WTC11 (cell line): Measurements from ENCODE around the gene MYLK2. TPM values are rescaled to one million over a fixed set of nuclear protein-coding genes. Genes with fewer than 3 reads are reported as not detected.

Experiments
- ATAC-seq: fragments of 200-7000 bp; cut with Tn5 transposase; 2 replicates; pipeline ENCODE4 v1.10.0; 2021; ENCODE audit warnings: mild to moderate bottlenecking, moderate library complexity
- CTCF ChIA-PET: fragments of 300-600 bp; sonication (Branson Sonifier 250); formaldehyde crosslinking; loops from one replicate; lab custom pipeline; 2021; ENCODE audit warnings: antibody characterized with exemption; lab: Charles Lee
- POLR2A ChIA-PET: fragments of 350-600 bp; sonication (Branson Sonifier 250); formaldehyde crosslinking; loops from one replicate; lab custom pipeline; 2021; ENCODE audit warnings: antibody characterized with exemption; lab: Charles Lee
- DNase-seq: peaks from one replicate; pipeline ENCODE4 v3.0.0; 2021; ENCODE audit warnings: low spot score
- H3K27ac Mint-ChIP-seq: 2 replicates; pipeline ENCODE4 v1.8.0; 2021; ENCODE audit warnings: mixed read lengths
- H3K27me3 Mint-ChIP-seq: 2 replicates; pipeline ENCODE4 v1.8.0; 2021; ENCODE audit warnings: low read depth, mild to moderate bottlenecking, moderate library complexity, mixed read lengths
- H3K36me3 Mint-ChIP-seq: 2 replicates; pipeline ENCODE4 v1.8.0; 2021; ENCODE audit warnings: mixed read lengths
- H3K4me1 Mint-ChIP-seq: 2 replicates; pipeline ENCODE4 v1.8.0; 2022; ENCODE audit warnings: mixed read lengths
- H3K4me3 Mint-ChIP-seq: 2 replicates; pipeline ENCODE4 v1.8.0; 2021; ENCODE audit warnings: mild to moderate bottlenecking, moderate library complexity, mixed read lengths
- H3K9me3 Mint-ChIP-seq: 2 replicates; pipeline ENCODE4 v1.8.0; 2021; ENCODE audit warnings: mixed read lengths
- ATF3 ChIP-seq: sonication (generic); formaldehyde crosslinking; conservative IDR thresholded peaks from 2 replicates; pipeline ENCODE4 v1.8.1; 2022; ENCODE audit warnings: mild to moderate bottlenecking, missing genetic modification reagents
- CREB1 ChIP-seq: sonication (generic); formaldehyde crosslinking; IDR thresholded peaks from 2 replicates; pipeline ENCODE4 v1.8.0; 2023; ENCODE audit warnings: mild to moderate bottlenecking, missing genetic modification reagents
- GABPB1 ChIP-seq: sonication (generic); formaldehyde crosslinking; IDR thresholded peaks from 2 replicates; pipeline ENCODE4 v1.8.1; 2023; ENCODE audit warnings: mild to moderate bottlenecking, missing genetic modification reagents
- IRF1 ChIP-seq: sonication (generic); formaldehyde crosslinking; IDR thresholded peaks from 2 replicates; pipeline ENCODE4 v1.8.0; 2023; ENCODE audit warnings: missing genetic modification reagents
- JUN ChIP-seq: sonication (generic); formaldehyde crosslinking; IDR thresholded peaks from 2 replicates; pipeline ENCODE4 v1.8.0; 2023; ENCODE audit warnings: mild to moderate bottlenecking, missing genetic modification reagents
- NFYB ChIP-seq: sonication (generic); formaldehyde crosslinking; conservative IDR thresholded peaks from 2 replicates; pipeline ENCODE4 v1.8.0; 2022; ENCODE audit warnings: low read depth, missing genetic modification reagents
- PRRX2 ChIP-seq: fragments of 250-450 bp; sonication (Bioruptor Pico); IDR thresholded peaks from 2 replicates; pipeline ENCODE4 v1.8.0; 2021; ENCODE audit warnings: mild to moderate bottlenecking
- RORB ChIP-seq: fragments of 250-450 bp; sonication (Bioruptor Pico); IDR thresholded peaks from 2 replicates; pipeline ENCODE4 v1.9.0; 2021; ENCODE audit warnings: mild to moderate bottlenecking
- SOX15 ChIP-seq: fragments of 250-450 bp; sonication (Bioruptor Pico); IDR thresholded peaks from 2 replicates; pipeline ENCODE4 v1.9.0; 2021; ENCODE audit warnings: mild to moderate bottlenecking
- STAT6 ChIP-seq: sonication (generic); formaldehyde crosslinking; conservative IDR thresholded peaks from 2 replicates; pipeline ENCODE4 v1.8.1; 2023; ENCODE audit warnings: mild to moderate bottlenecking, low read depth, missing genetic modification reagents, moderate library complexity
- TEAD4 ChIP-seq: sonication (generic); formaldehyde crosslinking; IDR thresholded peaks from 2 replicates; pipeline ENCODE4 v1.8.0; 2022; ENCODE audit warnings: mild to moderate bottlenecking, missing genetic modification reagents
- TP53 ChIP-seq: sonication (generic); formaldehyde crosslinking; IDR thresholded peaks from 2 replicates; pipeline ENCODE4 v1.8.1; 2023; ENCODE audit warnings: mild to moderate bottlenecking, missing genetic modification reagents
- USF2 ChIP-seq: sonication (generic); formaldehyde crosslinking; IDR thresholded peaks from 2 replicates; pipeline ENCODE4 v1.8.1; 2023; ENCODE audit warnings: mild to moderate bottlenecking, missing genetic modification reagents, moderate library complexity
- ZBTB43 ChIP-seq: sonication (generic); formaldehyde crosslinking; IDR thresholded peaks from 2 replicates; pipeline ENCODE4 v1.8.1; 2023; ENCODE audit warnings: mild to moderate bottlenecking, missing genetic modification reagents
- ZNF219 ChIP-seq: sonication (generic); formaldehyde crosslinking; IDR thresholded peaks from 2 replicates; pipeline ENCODE4 v1.8.0; 2023; ENCODE audit warnings: missing genetic modification reagents, mild to moderate bottlenecking, borderline replicate concordance
- ZNF232 ChIP-seq: sonication (generic); formaldehyde crosslinking; IDR thresholded peaks from 2 replicates; pipeline ENCODE4 v1.8.0; 2022; ENCODE audit warnings: mild to moderate bottlenecking, missing genetic modification reagents
- ZNF416 ChIP-seq: fragments of 250-450 bp; sonication (Bioruptor Pico); IDR thresholded peaks from 2 replicates; pipeline ENCODE4 v1.9.0; 2021; ENCODE audit warnings: mild to moderate bottlenecking, inconsistent platforms
- ZNF423 ChIP-seq: fragments of 250-450 bp; sonication (Bioruptor Pico); IDR thresholded peaks from 2 replicates; pipeline ENCODE4 v2.1.2; 2022; ENCODE audit warnings: mild to moderate bottlenecking, moderate library complexity
- ZNF425 ChIP-seq: fragments of 250-450 bp; sonication (Bioruptor Pico); conservative IDR thresholded peaks from 2 replicates; pipeline ENCODE4 v1.9.0; 2021; ENCODE audit warnings: mild to moderate bottlenecking
- total RNA-seq: library from RNA; stranded (reverse); gene quantifications from 3 replicates; pipeline ENCODE4 v1.2.3, GENCODE V29; 2021

The MYLK2 gene
- total RNA-seq, 1 experiment from 2014 or later, result 0.28 TPM

GRCh38 chr20:31871618-31871954 lies 52.4 kb downstream of the MYLK2 start (continued):
- no peak for TF ChIP-seq GABPB1 (CRISPR knock-in tag)
- no peak for TF ChIP-seq ZNF425 (CRISPR knock-in tag)

- CTCF ChIA-PET, result interaction anchor here (0.5 to 1.3 kb wide), 2 partner anchors 20 to 238 kb away, joined by 5 to 10 read pairs; no protein-coding TSS in a partner anchor
- POLR2A ChIA-PET, result no interaction called here
- no peak for DNase-seq
- no peaks in the 10 kb centered on the region for H3K36me3 Mint-ChIP-seq
- H3K4me1 Mint-ChIP-seq, result peaks cover 11% of the 10 kb centered on the region
- TF ChIP-seq IRF1 (CRISPR knock-in tag) (no peak), ZBTB43 (no peak), ZNF219 (CRISPR knock-in tag) (no peak), ZNF425 (CRISPR knock-in tag) (no peak), CREB1 (CRISPR knock-in tag) (no peak), ZNF423 (CRISPR knock-in tag) (no peak), SOX15 (no peak), TEAD4 (CRISPR knock-in tag) (no peak), PRRX2 (CRISPR knock-in tag) (no peak), TP53 (CRISPR knock-in tag) (no peak), ATF3 (CRISPR knock-in tag) (no peak), ZNF232 (no peak), JUN (no peak), ZNF416 (no peak), NFYB (CRISPR knock-in tag) (no peak), USF2 (CRISPR knock-in tag) (no peak), STAT6 (CRISPR knock-in tag) (no peak), RORB (no peak), GABPB1 (CRISPR knock-in tag) (no peak)
- H3K27ac Mint-ChIP-seq, result no peak overlapping the region
- H3K27me3 Mint-ChIP-seq, result peaks cover 51% of the 10 kb centered on the region
- no peak for ATAC-seq
- no peaks in the 10 kb centered on the region for H3K9me3 Mint-ChIP-seq
- no peak overlapping the region for H3K4me3 Mint-ChIP-seq
These were observed 53.2 kb downstream of the MYLK2 start for GRCh38 chr20:31872406-31872805.
